HEK293T (cell line): ENCODE data around the gene PTRH1.

Source experiments
- ARNT ChIP-seq: fragments of 450-650 bp; IDR thresholded peaks from 2 replicates; pipeline ENCODE4 v1.6.1; 2017; ENCODE audit warnings: mild to moderate bottlenecking
- BHLHE40 ChIP-seq: fragments of 450-650 bp; IDR thresholded peaks from 2 replicates; pipeline ENCODE4 v1.6.1; 2016; ENCODE audit warnings: mild to moderate bottlenecking, moderate library complexity, borderline replicate concordance
- ELF4 ChIP-seq: fragments of 450-650 bp; IDR thresholded peaks from 2 replicates; pipeline ENCODE4 v1.6.1; 2017; ENCODE audit warnings: antibody characterized with exemption
- FOXA1 ChIP-seq: fragments of 450-650 bp; IDR thresholded peaks from 2 replicates; pipeline ENCODE4 v1.6.1; 2016; ENCODE audit warnings: mild to moderate bottlenecking
- FOXK2 ChIP-seq: fragments of 450-650 bp; IDR thresholded peaks from 2 replicates; pipeline ENCODE4 v1.6.1; 2016; ENCODE audit warnings: mild to moderate bottlenecking
- FOXM1 ChIP-seq: fragments of 450-650 bp; IDR thresholded peaks from 2 replicates; pipeline ENCODE4 v1.6.1; 2017; ENCODE audit warnings: mild to moderate bottlenecking, borderline replicate concordance
- PKNOX1 ChIP-seq: fragments of 450-650 bp; IDR thresholded peaks from 2 replicates; pipeline ENCODE4 v1.6.1; 2016

GRCh38 chr9:127683723-127684122 is 31.7 kb downstream of the PTRH1 start:
- TF ChIP-seq FOXK2 (no peak), ELF4 (no peak), ARNT (no peak), BHLHE40 (no peak), FOXA1 (no peak), FOXM1 (no peak), PKNOX1 (no peak)
